Trophoblast cell (in vitro differentiated cells and primary cell): ENCODE results near the gene PSMB11.

Experiments
- DNase-seq, 2 donors: peaks; one replicate each; pipeline ENCODE4 v3.0.0-alpha.2; 2016
- H2AFZ ChIP-seq: 2 replicates; pipeline ENCODE4 v1.6.1; 2013; ENCODE audit warnings: low read length, moderate library complexity, mild to moderate bottlenecking; ENCODE audit not compliant: insufficient read depth, poor library complexity
- H2AK5ac ChIP-seq: 2 replicates; pipeline ENCODE4 v1.6.1; 2013; ENCODE audit warnings: mild to moderate bottlenecking, low read length
- H2BK120ac ChIP-seq: 2 replicates; pipeline ENCODE4 v1.6.1; 2013; ENCODE audit warnings: low read length, mild to moderate bottlenecking, moderate library complexity; ENCODE audit not compliant: insufficient read depth, poor library complexity
- H2BK12ac ChIP-seq: 2 replicates; pipeline ENCODE4 v1.6.1; 2013; ENCODE audit warnings: mild to moderate bottlenecking, low read length, moderate library complexity
- H2BK5ac ChIP-seq: 2 replicates; pipeline ENCODE4 v1.6.1; 2013; ENCODE audit warnings: low read length, low read depth, moderate library complexity, mild to moderate bottlenecking; ENCODE audit not compliant: poor library complexity
- H3K14ac ChIP-seq: 2 replicates; pipeline ENCODE4 v1.6.1; 2013; ENCODE audit warnings: mild to moderate bottlenecking, low read length
- H3K18ac ChIP-seq: 2 replicates; pipeline ENCODE4 v1.6.1; 2013; ENCODE audit warnings: mild to moderate bottlenecking, low read length
- H3K23ac ChIP-seq: 2 replicates; pipeline ENCODE4 v1.6.1; 2013; ENCODE audit warnings: low read length
- H3K27ac ChIP-seq: 2 replicates; pipeline ENCODE4 v1.5.1; 2013; ENCODE audit warnings: low read depth, mild to moderate bottlenecking, inconsistent platforms, low read length, moderate library complexity
- H3K27me3 ChIP-seq: 2 replicates; pipeline ENCODE4 v1.6.1; 2013; ENCODE audit warnings: inconsistent platforms, mild to moderate bottlenecking, low read length, moderate library complexity; ENCODE audit not compliant: insufficient read depth
- H3K36me3 ChIP-seq, 2 experiments: 1 replicate in 1 of 2; 2 replicates in 1 of 2; pipeline ENCODE4 v1.6.1; 2013; ENCODE audit warnings: low read length in 2 of 2, mild to moderate bottlenecking in 2 of 2, moderate library complexity in 1 of 2; ENCODE audit not compliant: insufficient read depth in 2 of 2, control insufficient read depth in 1 of 2
- H3K4ac ChIP-seq: 2 replicates; pipeline ENCODE4 v1.6.1; 2013; ENCODE audit warnings: low read depth, mild to moderate bottlenecking, low read length, moderate library complexity
- H3K4me1 ChIP-seq, 2 experiments: 1 replicate in 1 of 2; 2 replicates in 1 of 2; pipeline ENCODE4 v1.6.1; 2013; ENCODE audit warnings: low read length in 2 of 2, mild to moderate bottlenecking in 2 of 2, moderate library complexity in 1 of 2; ENCODE audit not compliant: insufficient read depth in 2 of 2, control insufficient read depth in 1 of 2
- H3K4me2 ChIP-seq: 2 replicates; pipeline ENCODE4 v1.6.1; 2013; ENCODE audit warnings: inconsistent platforms, mild to moderate bottlenecking, low read length, moderate library complexity
- H3K4me3 ChIP-seq: 2 replicates; pipeline ENCODE4 v1.5.1; 2013; ENCODE audit warnings: mild to moderate bottlenecking, low read depth, low read length, inconsistent platforms
- H3K79me1 ChIP-seq: one replicate; pipeline ENCODE4 v1.6.1; 2013; ENCODE audit warnings: low read length
- H3K79me2 ChIP-seq: 2 replicates; pipeline ENCODE4 v1.6.1; 2013; ENCODE audit warnings: low read length, mild to moderate bottlenecking; ENCODE audit not compliant: control insufficient read depth, insufficient read depth, poor library complexity
- H3K9ac ChIP-seq: 2 replicates; pipeline ENCODE4 v1.6.1; 2013; ENCODE audit warnings: mild to moderate bottlenecking, low read length
- H3K9me3 ChIP-seq: 2 replicates; pipeline ENCODE4 v1.6.1; 2013; ENCODE audit warnings: low read depth, mild to moderate bottlenecking, control low read depth, inconsistent platforms, low read length; ENCODE audit not compliant: insufficient read depth
- H4K12ac ChIP-seq: 2 replicates; pipeline ENCODE4 v1.6.1; 2013; ENCODE audit warnings: low read depth, mild to moderate bottlenecking, low read length, moderate library complexity
- H4K8ac ChIP-seq: 2 replicates; pipeline ENCODE4 v1.6.1; 2013; ENCODE audit warnings: low read depth, mild to moderate bottlenecking, low read length, moderate library complexity
- H4K91ac ChIP-seq: one replicate; pipeline ENCODE4 v1.6.1; 2013; ENCODE audit warnings: low read depth, mild to moderate bottlenecking, low read length, moderate library complexity
- WGBS: extraction: QIAGEN DNeasy Blood & Tissue Kit; methylation state at CpG from one replicate; pipeline ENCODE4 v1.1.7; 2013; ENCODE audit warnings: missing lambda C conversion rate; ENCODE audit not compliant: insufficient read length, insufficient coverage; ENCODE audit errors: extremely low coverage; 5-methylcytosine and 5-hydroxymethylcytosine counted together

PSMB11 gene

GRCh38 chr14:23057757-23058653 lies 16.0 kb downstream of the PSMB11 start:
- Histone ChIP-seq H3K4me2 (peak overlapping the region; percentile 67), H2BK5ac (peak overlapping the region; percentile 87), H3K18ac (peak overlapping the region; percentile 70), H3K9me3 (peaks cover 3% of the 10 kb centered on the region), H4K12ac (peak overlapping the region; percentile 45), H3K4me3 (peak overlapping the region; percentile 75), H3K4ac (peak overlapping the region; percentile 76), H3K79me1 (peaks cover 23% of the 10 kb centered on the region), H3K4me1 (peaks cover 19 to 29% of the 10 kb centered on the region in 2 experiments), H3K79me2 (peaks cover 9% of the 10 kb centered on the region), H3K36me3 (peaks cover 57 to 62% of the 10 kb centered on the region in 2 experiments), H3K9ac (peak overlapping the region; percentile 73), H3K27me3 (no peaks in the 10 kb centered on the region), H2AK5ac (peak overlapping the region; percentile 60), H3K27ac (peak overlapping the region; percentile 89), H3K23ac (no peak overlapping the region), H3K14ac (peak overlapping the region; percentile 36), H2BK120ac (peak overlapping the region; percentile 88), H4K8ac (peak overlapping the region; percentile 57), H2AFZ (peak overlapping the region; percentile 66), H2BK12ac (no peak overlapping the region), H4K91ac (peak overlapping the region; percentile 83)
- peak; percentile 89 to 95 for DNase-seq
- WGBS: no CpG with 5 or more reads among the region's 51 CpGs

- H4K91ac ChIP-seq: no peak overlapping the region
- H4K8ac ChIP-seq: no peak overlapping the region
- H2BK120ac ChIP-seq: no peak overlapping the region
- H2AK5ac ChIP-seq: no peak overlapping the region
- H3K27ac ChIP-seq: no peak overlapping the region
- H3K14ac ChIP-seq: no peak overlapping the region
- peaks cover 23 to 34% of the 10 kb centered on the region in 2 experiments for H3K4me1 ChIP-seq
- no peak for DNase-seq
- peaks cover 1% of the 10 kb centered on the region for H3K9me3 ChIP-seq
- H3K36me3 ChIP-seq: peaks cover 49 to 59% of the 10 kb centered on the region in 2 experiments
- no peak overlapping the region for H4K12ac ChIP-seq
- WGBS: no CpG with 5 or more reads among the region's 32 CpGs
- H3K23ac ChIP-seq: no peak overlapping the region
- peaks cover 9% of the 10 kb centered on the region for H3K79me2 ChIP-seq
- no peak overlapping the region for H2AFZ ChIP-seq
- H3K4ac ChIP-seq: no peak overlapping the region
- no peak overlapping the region for H2BK12ac ChIP-seq
- H3K4me3 ChIP-seq: no peak overlapping the region
- H3K9ac ChIP-seq: no peak overlapping the region
- H3K27me3 ChIP-seq: no peaks in the 10 kb centered on the region
- H3K79me1 ChIP-seq: peaks cover 24% of the 10 kb centered on the region
- no peak overlapping the region for H3K18ac ChIP-seq
- no peak overlapping the region for H3K4me2 ChIP-seq
- H2BK5ac ChIP-seq: no peak overlapping the region
Measured at GRCh38 chr14:23058654-23059504, 16.9 kb downstream of the PSMB11 start.

GRCh38 chr14:23060536-23061260 lies 18.7 kb downstream of the PSMB11 start:
- no peak overlapping the region for H2BK5ac ChIP-seq
- no CpG with 5 or more reads among the region's 17 CpGs for WGBS
- H3K9me3 ChIP-seq: no peaks in the 10 kb centered on the region
- peak overlapping the region; percentile 45 for H4K91ac ChIP-seq
- no peak overlapping the region for H2BK120ac ChIP-seq
- no peak overlapping the region for H3K23ac ChIP-seq
- H3K4me3 ChIP-seq: no peak overlapping the region
- no peak overlapping the region for H3K4ac ChIP-seq
- peaks cover 26 to 36% of the 10 kb centered on the region in 2 experiments for H3K4me1 ChIP-seq
- peak overlapping the region; percentile 70 for H4K8ac ChIP-seq
- peak overlapping the region; percentile 84 for H3K27ac ChIP-seq
- DNase-seq: no peak
- peaks cover 43 to 54% of the 10 kb centered on the region in 2 experiments for H3K36me3 ChIP-seq
- peaks cover 9% of the 10 kb centered on the region for H3K79me2 ChIP-seq
- no peaks in the 10 kb centered on the region for H3K27me3 ChIP-seq
- H3K4me2 ChIP-seq: no peak overlapping the region
- H2BK12ac ChIP-seq: peak overlapping the region; percentile 42
- no peak overlapping the region for H3K9ac ChIP-seq
- H3K79me1 ChIP-seq: peaks cover 29% of the 10 kb centered on the region
- H3K14ac ChIP-seq: no peak overlapping the region
- H4K12ac ChIP-seq: no peak overlapping the region
- H3K18ac ChIP-seq: peak overlapping the region; percentile 18
- no peak overlapping the region for H2AFZ ChIP-seq
- peak overlapping the region; percentile 38 for H2AK5ac ChIP-seq

- H3K18ac ChIP-seq: peak overlapping the region; percentile 0
- H3K27ac ChIP-seq: peak overlapping the region; percentile 93
- no peak overlapping the region for H4K12ac ChIP-seq
- no peaks in the 10 kb centered on the region for H3K9me3 ChIP-seq
- H2BK120ac ChIP-seq: no peak overlapping the region
- H3K27me3 ChIP-seq: no peaks in the 10 kb centered on the region
- no peak overlapping the region for H3K4me3 ChIP-seq
- H3K79me2 ChIP-seq: peaks cover 8% of the 10 kb centered on the region
- peaks cover 23% of the 10 kb centered on the region for H3K79me1 ChIP-seq
- no peak overlapping the region for H3K14ac ChIP-seq
- H2AFZ ChIP-seq: no peak overlapping the region
- no peak overlapping the region for H2BK12ac ChIP-seq
- peak overlapping the region; percentile 72 for H2BK5ac ChIP-seq
- no peak overlapping the region for H3K4ac ChIP-seq
- no peak overlapping the region for H4K91ac ChIP-seq
- peak; percentile 89 to 95 for DNase-seq
- no peak overlapping the region for H3K4me2 ChIP-seq
- peaks cover 51 to 65% of the 10 kb centered on the region in 2 experiments for H3K36me3 ChIP-seq
- H3K23ac ChIP-seq: no peak overlapping the region
- peaks cover 26 to 29% of the 10 kb centered on the region in 2 experiments for H3K4me1 ChIP-seq
- H3K9ac ChIP-seq: no peak overlapping the region
- no peak overlapping the region for H2AK5ac ChIP-seq
- WGBS: no CpG with 5 or more reads among the region's 4 CpGs
- H4K8ac ChIP-seq: no peak overlapping the region
Measured at GRCh38 chr14:23062002-23062401, 20.0 kb downstream of the PSMB11 start.
